Heart left ventricle (tissue), 13 donors: Measurements from ENCODE around the gene ATP1A4.

Source experiments
- CTCF ChIP-seq, 12 donors: fragments of 200-600 bp; sonication (generic) in 4 of 12; IDR thresholded peaks; one replicate each; pipeline versions ENCODE4 v1.5.0 to v1.8.0; 2018 to 2022; ENCODE audit warnings: antibody characterized with exemption in 12 of 12, mild to moderate bottlenecking in 5 of 12
- POLR2A ChIP-seq, 2 donors: fragments of 450-650 bp; IDR thresholded peaks; one replicate each; pipeline ENCODE4 v1.6.1; 2017; ENCODE audit warnings: antibody characterized with exemption in 2 of 2, mild to moderate bottlenecking in 2 of 2, moderate library complexity in 2 of 2
- donor health status: ischemic (EF 13 %, LVEDD 7.1; RV severe dilation, severe dysfunction).
- donor health status: DM: no; HTN: yes; CAD: no.
- donor health status: DM: no; HTN: no; CAD: no.
- donor health status: ischemic (EF 25% LVEDD 6.9; RV normal size, moderate dysfunction).
- donor health status: ischemic (EF 25% LVEDD 5.7; RV mildly dilated, moderate dysfunction).
- donor health status: ischemic (EF 35%, LVEDD 5.7; RV mildly dilated, moderate dysfunction).
- donor health status: nonischemic (EF 11% LVEDD 7.7; RV severe dilation, severe dysfunction).
- donor health status: DM: yes; HTN: yes; CAD: no.
- donor health status: PGD.
- donor health status: ischemic (EF 29% LVEDD 5.4; RV normal size, mild dysfunction).
- donor health status: nonischemic (EF 23%, LVEDD 6.1; RV moderate dilation, normal function).

DNA sequence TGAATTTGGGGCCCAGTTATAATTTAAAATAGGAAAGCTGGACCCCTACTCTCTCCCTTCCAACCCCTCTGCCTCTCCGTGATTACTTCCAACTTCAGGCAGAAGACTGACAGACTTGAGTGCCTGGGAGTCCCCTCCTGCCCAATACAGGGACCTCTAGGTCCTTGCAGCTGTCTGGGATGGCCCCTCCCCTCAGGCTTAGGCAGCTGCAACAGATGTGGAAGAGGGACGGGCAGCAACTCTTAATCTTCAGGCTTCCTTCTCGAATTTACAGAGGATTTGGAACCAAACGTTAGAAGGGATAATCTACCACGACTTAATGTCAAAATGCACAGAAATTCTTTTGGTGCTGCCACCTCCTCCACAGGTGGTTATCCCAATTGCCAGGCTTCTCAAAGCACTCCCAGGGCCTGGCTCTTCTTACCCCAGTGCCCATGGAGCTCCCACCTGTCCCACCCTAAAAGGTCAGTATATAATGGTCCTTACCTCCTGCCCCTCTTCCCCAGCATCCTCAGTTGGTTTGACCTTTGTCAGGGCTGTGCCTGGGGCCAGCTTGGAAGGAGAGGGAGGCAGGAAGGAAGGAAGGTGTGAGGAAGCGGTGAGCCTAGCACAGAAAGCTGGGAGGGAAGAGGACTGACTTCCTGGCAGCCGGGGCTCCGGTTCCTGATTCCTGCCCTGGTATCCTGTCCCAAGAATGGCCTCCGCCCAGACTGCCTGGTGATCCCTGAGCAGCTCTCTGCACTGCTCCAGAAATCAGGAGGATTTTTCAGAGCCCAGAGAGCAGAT lies 56.6 kb downstream of the ATP1A4 start:
- TF ChIP-seq CTCF (IDR thresholded peaks at IDR 0.05) (no peak), POLR2A (IDR thresholded peaks at IDR 0.05) (no peak)
